Mesodermal cell (in vitro differentiated cells): ENCODE measurements around the gene AAK1.
"Not testable (repeated sequence)": the region's sequence is repeated elsewhere in the genome, so short reads cannot be mapped to it uniquely, and the experiment has no call there.

Experiments
- H3K27ac ChIP-seq: 2 replicates; pipeline ENCODE4 v1.7.0; 2013; ENCODE audit warnings: mild to moderate bottlenecking, low read depth, low read length, moderate library complexity; ENCODE audit not compliant: severe bottlenecking
- H3K36me3 ChIP-seq: 2 replicates; pipeline ENCODE4 v1.7.1; 2013; ENCODE audit warnings: mild to moderate bottlenecking, low read length, moderate library complexity; ENCODE audit not compliant: control insufficient read depth, insufficient read depth
- H3K4me1 ChIP-seq: one replicate; pipeline ENCODE4 v1.7.1; 2013; ENCODE audit warnings: mild to moderate bottlenecking, low read length; ENCODE audit not compliant: insufficient read depth, control insufficient read depth, poor library complexity, severe bottlenecking
- H3K4me3 ChIP-seq: 2 replicates; pipeline ENCODE4 v1.7.0; 2013; ENCODE audit warnings: low read length, control low read depth, mild to moderate bottlenecking; ENCODE audit not compliant: insufficient read depth, poor library complexity, severe bottlenecking; ENCODE audit errors: extremely low read depth
- H3K9me3 ChIP-seq: 2 replicates; pipeline ENCODE4 v1.7.1; 2013; ENCODE audit warnings: mild to moderate bottlenecking, low read length, moderate library complexity; ENCODE audit not compliant: control insufficient read depth
- WGBS, 2 experiments: methylation state at CpG; one replicate each; pipeline ENCODE4 v1.1.5; 2013; ENCODE audit warnings: missing lambda C conversion rate in 2 of 2; ENCODE audit not compliant: insufficient coverage in 2 of 2; 5-methylcytosine and 5-hydroxymethylcytosine counted together

AAK1 gene

DNA sequence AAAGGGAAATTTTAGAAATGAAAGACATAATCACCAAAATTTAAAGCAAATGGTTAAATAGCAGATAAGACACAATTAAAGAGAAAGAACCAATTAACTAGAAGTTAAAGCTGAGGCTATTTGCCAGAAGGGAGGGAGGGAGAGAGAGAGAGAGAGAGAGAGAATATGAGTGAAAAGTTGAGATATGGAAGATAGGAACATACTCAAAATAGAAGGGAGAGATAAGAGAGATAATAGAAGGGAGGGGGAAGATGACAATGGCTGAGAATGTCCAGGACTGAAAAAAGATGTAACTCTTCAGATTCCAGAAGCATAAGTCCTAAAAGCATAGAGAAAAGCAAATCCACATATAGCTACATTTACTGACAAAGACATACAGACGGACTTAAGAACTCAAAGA lies 17.1 kb upstream of the AAK1 start:
- H3K36me3 ChIP-seq = no peaks in the 10 kb centered on the region
- no peak overlapping the region for H3K4me3 ChIP-seq
- no peaks in the 10 kb centered on the region for H3K9me3 ChIP-seq
- WGBS, 2 experiments = no CpG with 5 or more reads among the region's 1 CpG
- H3K4me1 ChIP-seq = no peaks in the 10 kb centered on the region
- H3K27ac ChIP-seq = no peak overlapping the region

DNA sequence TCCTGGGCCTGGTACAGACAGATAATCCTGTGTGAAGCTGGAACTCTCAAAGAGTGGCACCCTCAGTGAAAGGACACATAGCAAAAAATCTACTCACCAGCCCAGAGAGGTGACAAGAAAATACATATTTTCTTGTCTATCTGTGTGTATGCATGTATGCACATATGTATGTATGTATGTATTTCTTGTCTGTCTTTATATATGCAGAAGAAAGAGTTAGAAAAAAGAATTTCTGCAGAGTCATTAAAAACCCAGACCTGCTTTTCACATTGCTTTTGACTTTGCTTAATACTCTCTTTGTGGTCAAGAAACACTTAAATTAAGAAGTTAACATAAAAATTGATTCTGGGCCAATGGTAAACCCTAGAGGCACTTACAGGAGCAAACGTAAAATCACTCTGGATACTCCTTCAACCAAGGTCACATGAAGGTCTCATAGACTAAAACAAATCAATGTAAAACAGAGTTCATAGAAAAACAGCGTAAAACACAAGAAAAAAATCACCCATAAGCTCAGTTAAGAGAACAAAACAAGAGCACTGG lies 16.5 kb upstream of the AAK1 start:
- no peaks in the 10 kb centered on the region for H3K9me3 ChIP-seq
- H3K4me3 ChIP-seq = no peak overlapping the region
- H3K36me3 ChIP-seq = no peaks in the 10 kb centered on the region
- WGBS, 2 experiments = 60 to 90% methylated on average over 1 to 2 of the region's 2 CpGs
- no peak overlapping the region for H3K27ac ChIP-seq
- H3K4me1 ChIP-seq = no peaks in the 10 kb centered on the region

DNA sequence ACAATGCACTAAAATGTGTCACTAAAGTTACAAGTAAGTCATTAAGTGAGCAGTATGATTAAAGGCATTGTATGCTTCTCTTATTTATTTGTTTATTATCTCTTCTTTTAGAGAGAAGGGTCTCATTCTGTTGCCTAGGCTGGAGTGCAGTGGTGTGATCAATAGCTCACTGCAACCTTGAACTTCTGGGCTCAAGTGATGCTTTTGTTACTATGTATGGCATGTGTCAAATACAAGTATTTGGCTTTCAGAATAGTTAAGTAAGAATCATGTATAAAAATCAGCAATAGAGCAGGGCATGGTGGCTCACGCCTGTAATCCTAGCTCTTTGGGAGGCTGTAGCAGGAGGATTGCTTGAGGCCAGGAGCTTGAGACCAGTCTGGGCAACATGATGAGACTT lies 15.8 kb upstream of the AAK1 start:
- H3K4me3 ChIP-seq = no peak overlapping the region
- no peaks in the 10 kb centered on the region for H3K9me3 ChIP-seq
- H3K36me3 ChIP-seq = no peaks in the 10 kb centered on the region
- H3K4me1 ChIP-seq = no peaks in the 10 kb centered on the region
- no peak overlapping the region for H3K27ac ChIP-seq
- WGBS, 2 experiments = 93 to 100% methylated on average over 1 of the region's 1 CpG

DNA sequence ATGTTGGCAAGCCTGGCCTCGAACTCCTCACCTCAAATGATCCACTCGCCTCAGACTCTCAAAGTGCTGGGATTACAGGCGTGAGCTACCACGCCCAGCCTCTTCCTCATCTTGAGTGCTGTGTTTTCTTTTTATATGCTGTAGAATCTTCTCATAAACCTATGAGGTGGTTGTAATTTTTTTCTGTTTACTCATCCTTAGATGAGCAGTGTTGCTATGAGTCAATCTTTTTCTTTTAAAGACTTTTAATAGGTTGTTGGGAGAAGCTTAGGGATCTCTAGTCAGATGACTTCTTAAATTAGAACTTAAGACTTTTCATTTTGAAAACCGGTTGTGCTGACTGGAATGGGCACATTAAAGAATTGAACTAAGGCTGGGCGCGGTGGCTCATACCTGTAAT lies 8.7 kb upstream of the AAK1 start:
- 98% methylated on average over 3 to 6 of the region's 7 CpGs for WGBS, 2 experiments
- no peak overlapping the region for H3K27ac ChIP-seq
- H3K36me3 ChIP-seq = no peaks in the 10 kb centered on the region
- H3K4me3 ChIP-seq = no peak overlapping the region
- H3K9me3 ChIP-seq = no peaks in the 10 kb centered on the region
- H3K4me1 ChIP-seq = no peaks in the 10 kb centered on the region

DNA sequence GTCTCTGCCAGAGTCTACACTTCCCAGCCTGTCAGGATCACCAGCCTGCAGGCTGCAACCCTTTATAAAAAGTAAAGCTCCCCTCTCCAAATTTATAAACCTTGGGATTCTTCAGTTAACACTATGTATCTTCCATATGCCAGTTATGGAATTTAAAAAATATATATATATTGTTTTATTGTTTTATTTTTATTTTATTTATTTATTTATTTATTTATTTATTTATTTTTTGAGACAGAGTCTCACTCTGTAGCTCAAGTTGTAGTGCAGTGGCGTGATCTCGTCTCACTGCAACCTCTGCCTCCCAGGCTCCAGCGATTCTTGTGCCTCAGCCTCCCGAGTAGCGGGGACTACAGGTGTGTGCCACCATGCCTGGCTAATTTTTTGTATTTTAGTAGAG lies 3.7 kb upstream of the AAK1 start:
- H3K4me3 ChIP-seq, H3K9me3 ChIP-seq, H3K27ac ChIP-seq, H3K36me3 ChIP-seq: not testable (repeated sequence)
- WGBS, 2 experiments = 93 to 97% methylated on average over 4 to 5 of the region's 5 CpGs
- H3K4me1 ChIP-seq = peaks cover 17% of the 10 kb centered on the region

DNA sequence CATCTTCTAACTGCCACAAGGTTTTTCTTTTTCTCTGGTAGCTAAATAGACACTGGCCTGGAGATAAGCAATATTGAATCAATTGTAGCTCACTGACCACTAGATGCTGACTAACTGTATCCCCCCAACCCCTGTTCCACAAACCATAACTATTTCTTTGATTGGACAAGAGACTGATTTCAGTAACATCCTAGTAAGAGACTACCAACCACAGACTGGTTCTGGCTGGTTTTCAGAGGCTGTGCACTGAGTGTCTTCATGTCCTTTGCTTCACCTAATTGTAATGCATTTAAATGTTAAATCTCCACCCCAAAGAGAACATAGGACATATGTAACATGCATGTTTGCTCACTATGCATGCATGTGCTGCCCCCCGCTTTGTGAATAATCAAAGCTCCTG lies 3.2 kb upstream of the AAK1 start:
- H3K9me3 ChIP-seq = no peaks in the 10 kb centered on the region
- H3K36me3 ChIP-seq = no peaks in the 10 kb centered on the region
- H3K27ac ChIP-seq = no peak overlapping the region
- H3K4me1 ChIP-seq = peaks cover 17% of the 10 kb centered on the region
- 100% methylated on average over 1 of the region's 1 CpG; no CpG with 5 or more reads in 1 of the 2 experiments for WGBS, 2 experiments
- no peak overlapping the region for H3K4me3 ChIP-seq

DNA sequence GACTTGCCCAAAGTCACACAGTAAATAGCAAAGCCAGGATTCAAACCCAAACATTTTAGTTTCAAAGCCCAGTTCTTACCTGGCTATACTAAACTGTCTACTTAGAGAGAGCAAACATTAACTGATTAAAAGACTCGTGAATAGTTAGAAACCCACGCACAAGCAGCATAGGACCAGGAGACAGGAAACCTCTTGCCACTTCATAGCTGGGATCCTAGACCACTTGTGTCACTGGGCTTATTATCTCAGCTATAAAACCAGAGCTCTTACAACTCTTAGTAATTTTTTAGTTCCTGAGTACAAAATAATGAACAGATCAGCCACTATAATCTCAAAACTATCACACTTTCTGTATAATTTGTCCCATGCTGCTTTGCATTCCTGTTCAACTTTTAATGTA lies 2.4 kb upstream of the AAK1 start:
- no peaks in the 10 kb centered on the region for H3K36me3 ChIP-seq
- 94% methylated on average over 2 of the region's 2 CpGs for WGBS, 2 experiments
- no peaks in the 10 kb centered on the region for H3K9me3 ChIP-seq
- H3K27ac ChIP-seq = no peak overlapping the region
- no peak overlapping the region for H3K4me3 ChIP-seq
- peaks cover 22% of the 10 kb centered on the region for H3K4me1 ChIP-seq

DNA sequence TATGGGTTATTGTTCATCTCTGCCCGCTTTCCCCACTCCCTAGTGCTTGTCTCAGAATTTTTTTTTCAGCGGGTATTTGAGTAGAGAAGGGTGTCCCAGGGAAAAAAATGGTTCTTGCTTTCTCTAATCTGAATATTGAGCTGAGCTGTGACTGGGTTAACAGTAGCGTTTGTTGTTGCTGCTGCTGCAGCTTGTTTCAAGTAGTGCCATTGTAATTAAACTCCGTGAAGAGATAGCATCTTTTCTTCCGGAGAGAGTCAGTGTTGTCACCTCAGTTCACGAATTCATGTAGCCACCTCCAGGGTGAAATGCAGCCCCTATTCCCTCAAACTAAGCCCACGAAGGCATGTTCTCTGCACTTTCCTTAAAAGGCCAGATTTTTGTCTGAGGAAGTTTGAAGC lies 1.5 kb upstream of the AAK1 start:
- WGBS, 2 experiments = 4 to 10% methylated on average over 4 of the region's 7 CpGs
- H3K36me3 ChIP-seq = peaks cover 4% of the 10 kb centered on the region
- no peaks in the 10 kb centered on the region for H3K9me3 ChIP-seq
- peak overlapping the region; percentile 85 for H3K4me3 ChIP-seq
- H3K27ac ChIP-seq = peak overlapping the region; percentile 91
- H3K4me1 ChIP-seq = peaks cover 25% of the 10 kb centered on the region

DNA sequence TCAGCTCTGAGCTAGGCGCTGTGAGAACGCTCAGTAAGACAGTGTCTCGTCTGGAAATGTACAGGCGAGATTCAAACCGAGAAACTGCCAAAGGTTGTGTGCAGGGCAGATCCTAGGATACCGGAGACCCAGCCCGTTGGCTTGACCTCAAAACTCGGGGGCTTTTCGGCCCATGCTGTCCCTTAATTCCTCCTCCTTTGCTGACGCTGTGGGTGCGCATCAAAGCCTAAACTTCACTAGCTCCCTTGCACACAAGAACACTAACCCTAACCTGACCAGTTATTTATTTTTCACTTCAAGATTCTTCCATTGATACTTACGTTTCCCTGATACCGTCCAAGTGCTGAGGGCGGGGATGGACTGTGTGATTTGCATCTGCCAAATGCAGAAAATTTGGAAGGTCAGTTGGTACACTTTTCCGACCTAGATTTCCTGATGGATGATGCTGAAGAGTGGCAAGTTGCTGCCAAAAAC lies 1.0 kb upstream of the AAK1 start:
- Histone ChIP-seq H3K4me3 (peak overlapping the region; percentile 85), H3K4me1 (peaks cover 25% of the 10 kb centered on the region), H3K27ac (peak overlapping the region; percentile 91), H3K36me3 (peaks cover 8% of the 10 kb centered on the region), H3K9me3 (no peaks in the 10 kb centered on the region)
- WGBS, 2 experiments = 20 to 22% methylated on average over 11 to 12 of the region's 15 CpGs

DNA sequence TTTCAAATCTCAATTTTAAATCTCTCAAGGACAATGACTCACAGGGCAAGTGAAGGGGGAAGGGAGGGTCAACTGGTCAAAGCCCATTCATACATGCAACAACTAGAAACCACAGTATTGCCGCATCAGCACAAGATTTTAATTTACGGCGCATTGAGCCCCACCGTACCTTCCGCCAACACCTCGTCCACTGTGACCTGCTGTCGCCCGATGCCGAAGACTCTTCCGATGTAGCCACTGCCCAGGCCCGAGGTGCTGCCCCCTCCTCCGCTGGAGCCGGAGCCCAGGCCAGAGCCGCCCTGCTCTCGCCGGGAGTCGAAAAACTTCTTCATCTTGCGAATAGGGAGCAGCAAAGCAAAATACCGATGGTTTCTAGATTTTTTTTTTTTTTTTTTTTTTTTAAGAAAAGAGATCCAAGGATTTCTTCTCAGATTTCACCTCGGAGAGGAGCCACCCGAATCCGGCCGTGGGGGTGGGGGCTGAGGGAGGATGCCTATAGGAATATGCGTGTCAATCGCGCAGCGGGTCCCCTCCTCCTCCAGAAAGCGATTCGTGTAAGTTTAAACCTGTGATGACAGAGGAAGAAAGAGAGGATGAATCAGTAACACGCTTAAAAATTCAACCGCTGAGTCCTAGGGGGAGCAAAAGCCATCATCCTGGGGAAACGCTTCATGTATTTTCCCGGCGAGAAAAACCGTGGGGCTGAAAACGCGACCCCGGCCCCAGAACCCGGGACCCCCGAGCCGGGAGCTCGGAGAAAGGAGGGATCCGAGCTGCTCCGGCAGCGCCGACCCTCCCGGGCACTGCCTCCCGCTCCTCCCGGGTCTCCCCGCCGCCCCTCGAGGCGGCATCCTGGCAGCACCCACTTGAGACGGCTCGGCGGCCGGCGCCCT lies 584 bp downstream of the AAK1 start:
- peak overlapping the region; percentile 91 for H3K27ac ChIP-seq
- peaks cover 22% of the 10 kb centered on the region for H3K36me3 ChIP-seq
- 1% methylated on average over 45 to 46 of the region's 58 CpGs for WGBS, 2 experiments
- H3K4me3 ChIP-seq = peak overlapping the region; percentile 85
- no peaks in the 10 kb centered on the region for H3K9me3 ChIP-seq
- peaks cover 25% of the 10 kb centered on the region for H3K4me1 ChIP-seq
